Amygdala (tissue), 56 donors: Measurements from ENCODE around the gene AQP12A.
"Not testable (repeated sequence)": the region's sequence is repeated elsewhere in the genome, so short reads cannot be mapped to it uniquely, and the experiment has no call there.

Experiments
- DNase-seq, 56 donors: peaks; one replicate each; lab custom pipeline; 2025; lab: John Stamatoyannopoulos, UW

The AQP12A gene

DNA sequence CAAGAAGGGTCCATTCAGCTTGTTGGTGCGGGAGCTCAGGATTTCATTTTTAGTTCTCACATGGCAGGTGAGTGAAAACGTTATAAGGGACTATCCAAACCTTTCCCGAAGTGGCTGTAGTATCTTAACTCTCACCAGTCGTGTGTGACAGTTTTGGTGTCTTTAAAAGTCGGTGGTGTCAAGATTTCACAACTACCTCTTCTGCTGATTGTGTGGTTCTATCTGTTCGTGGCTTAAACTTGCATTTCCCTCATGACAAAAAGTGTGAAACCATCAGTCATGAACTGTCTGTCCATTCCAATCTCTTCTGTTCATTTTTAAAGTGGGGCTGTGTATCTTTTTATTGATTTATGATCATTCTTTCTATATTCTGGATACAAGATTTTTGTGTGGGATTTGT, 5.2 kb upstream of the AQP12A start:
- no peak for DNase-seq

DNA sequence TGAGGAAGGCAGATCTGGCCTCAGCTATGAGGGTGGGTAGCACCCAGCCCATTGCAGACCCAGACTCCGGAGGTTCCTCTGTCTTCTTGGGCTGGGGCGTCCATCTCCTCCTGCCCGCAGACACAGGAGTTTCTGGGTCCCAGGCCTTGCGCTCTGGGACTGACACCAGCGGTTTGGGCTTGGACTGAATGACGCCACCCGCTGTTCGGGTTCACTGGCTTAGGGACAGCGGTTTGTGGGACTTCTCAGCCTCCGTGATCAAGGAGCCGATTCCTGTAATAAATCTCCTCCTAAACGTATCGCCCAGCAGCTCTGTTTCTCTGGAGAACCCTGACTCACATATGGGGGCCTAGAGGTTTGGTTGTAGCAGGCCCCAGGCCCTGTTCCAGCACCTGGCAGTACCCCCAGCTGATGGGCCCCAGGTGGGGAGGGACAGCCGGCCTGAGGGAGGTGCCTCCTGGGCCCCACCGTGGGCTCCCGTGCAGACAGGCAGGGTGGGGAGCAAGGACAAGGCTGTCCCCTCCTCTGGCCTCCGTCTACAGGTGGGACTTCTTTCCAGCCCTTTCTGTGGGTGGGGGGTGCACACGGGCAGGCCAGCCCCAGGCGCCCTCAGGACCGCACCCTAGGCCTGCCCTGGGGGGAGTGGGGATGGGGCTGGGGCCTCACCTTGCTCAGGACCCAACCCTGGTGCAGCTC, 4.5 kb upstream of the AQP12A start:
- no peak for DNase-seq

- DNase-seq = no peak
Measured at GRCh38 chr2:240687741-240688552, 3.7 kb upstream of the AQP12A start.

GRCh38 chr2:240688553-240688919, 3.1 kb upstream of the AQP12A start:
- no peak for DNase-seq

DNA sequence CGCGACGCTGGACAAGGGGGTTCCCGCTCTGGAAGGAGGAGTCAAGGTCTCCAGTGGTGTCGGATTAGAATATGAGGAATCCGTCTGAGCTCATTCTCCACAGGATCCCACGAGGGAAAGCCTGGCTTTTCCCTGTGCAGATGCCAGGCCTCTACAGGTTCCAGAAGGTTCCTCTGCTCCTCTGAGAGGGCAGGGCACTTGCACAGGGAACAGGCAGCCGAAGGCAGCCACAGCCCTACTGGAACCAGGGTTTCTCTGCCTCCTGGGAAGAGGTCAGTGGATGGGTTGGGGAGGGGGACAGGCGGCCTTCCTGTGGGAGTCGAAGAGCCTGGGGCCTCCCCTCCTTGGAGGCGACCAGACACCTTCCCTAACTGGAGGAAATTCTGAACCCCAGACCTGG, 1.7 kb upstream of the AQP12A start:
- no peak for DNase-seq

GRCh38 chr2:240690421-240691074, 1.1 kb upstream of the AQP12A start:
- DNase-seq = not testable (repeated sequence)

DNA sequence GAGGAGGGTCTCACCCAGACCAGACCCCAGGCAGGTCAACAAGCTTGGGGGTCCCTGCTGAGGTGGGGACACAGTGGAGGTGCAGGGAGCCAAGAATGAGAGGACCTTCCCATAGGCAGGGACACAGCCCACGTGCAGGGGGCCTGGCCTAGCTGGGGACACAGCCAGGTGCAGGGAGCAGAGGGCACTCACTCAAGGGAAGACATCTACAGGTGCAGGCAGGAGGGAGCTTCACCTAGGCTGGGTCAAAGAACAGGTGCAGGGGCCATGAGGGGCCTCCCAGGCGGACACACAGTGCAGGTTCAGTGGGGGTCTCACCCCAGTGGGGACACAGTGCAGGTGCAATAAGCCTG, 615 bp upstream of the AQP12A start:
- not testable (repeated sequence) for DNase-seq

DNA sequence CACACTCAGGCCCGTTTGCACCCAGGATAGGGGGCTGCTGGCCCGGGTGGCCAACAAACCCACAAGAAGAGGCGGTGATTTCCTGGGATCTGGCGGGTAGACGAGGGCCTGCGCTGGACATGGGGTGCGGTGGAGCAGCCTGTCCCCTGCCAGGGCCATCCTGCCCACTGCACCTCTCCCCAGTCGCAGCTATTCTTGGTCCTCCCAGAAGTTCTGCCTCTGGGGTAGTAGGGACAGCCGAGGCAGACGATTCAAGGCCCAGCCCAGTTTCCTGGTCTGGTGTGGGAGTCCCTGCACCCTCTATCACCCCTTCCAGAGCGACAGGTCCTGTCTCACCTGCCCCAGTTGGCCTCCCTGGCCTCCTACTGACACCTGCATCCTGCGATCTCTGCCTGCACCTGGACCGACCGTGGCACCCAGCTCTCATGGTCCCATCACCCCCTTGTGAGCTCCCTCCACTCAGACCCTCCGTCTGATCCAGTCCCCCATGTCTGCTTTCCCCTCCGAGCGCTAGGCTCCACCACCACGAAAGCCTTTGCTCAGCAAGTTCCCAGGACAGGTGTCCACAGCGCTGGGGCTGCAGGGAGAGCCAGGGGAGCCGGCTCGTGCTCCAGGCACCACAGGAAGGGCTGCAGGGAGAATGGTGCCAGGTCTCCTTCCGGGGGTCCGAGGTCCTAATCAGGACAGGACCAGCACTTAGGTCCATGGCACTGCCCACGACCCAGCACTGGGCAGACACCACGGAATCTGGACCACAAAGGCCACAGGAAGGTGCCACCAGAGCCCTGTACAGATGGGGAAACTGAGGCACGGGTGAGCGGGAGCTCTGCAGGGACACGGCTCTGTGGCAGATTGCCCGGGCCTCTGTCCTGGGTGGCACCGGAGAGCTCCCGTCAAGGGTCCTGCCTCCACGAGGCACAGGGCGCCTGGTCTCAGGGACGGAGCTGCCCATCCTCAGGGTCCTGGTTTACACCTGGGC, 1.2 kb downstream of the AQP12A start:
- not testable (repeated sequence) for DNase-seq

GRCh38 chr2:240694304-240694703, 2.6 kb downstream of the AQP12A start:
- not testable (repeated sequence) for DNase-seq

- not testable (repeated sequence) for DNase-seq
Measured at GRCh38 chr2:240695593-240695992, 3.9 kb downstream of the AQP12A start.

DNA sequence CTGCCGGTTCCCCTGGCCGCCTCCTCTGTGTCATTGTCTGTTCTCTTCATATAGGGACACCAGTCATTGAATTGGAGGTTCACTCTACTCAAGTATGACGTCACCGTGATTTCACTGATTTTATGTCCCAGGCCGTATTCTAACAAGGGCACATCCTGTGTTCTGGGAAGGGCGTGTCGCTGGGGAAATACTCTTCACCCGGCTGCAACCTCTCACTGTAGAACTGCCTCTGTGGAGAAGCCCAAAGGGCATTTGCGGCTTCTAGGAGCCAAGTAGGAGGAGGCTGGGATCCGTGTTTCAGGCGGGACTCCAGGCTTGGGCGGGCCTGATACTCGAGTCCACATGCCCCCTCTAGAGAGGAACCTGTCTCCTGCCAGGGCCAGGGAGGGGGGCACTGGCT, 4.8 kb downstream of the AQP12A start:
- not testable (repeated sequence) for DNase-seq

GRCh38 chr2:240698852-240699561, 7.3 kb downstream of the AQP12A start:
- DNase-seq = not testable (repeated sequence)

GRCh38 chr2:240699835-240700234, 8.2 kb downstream of the AQP12A start:
- DNase-seq = not testable (repeated sequence)

DNA sequence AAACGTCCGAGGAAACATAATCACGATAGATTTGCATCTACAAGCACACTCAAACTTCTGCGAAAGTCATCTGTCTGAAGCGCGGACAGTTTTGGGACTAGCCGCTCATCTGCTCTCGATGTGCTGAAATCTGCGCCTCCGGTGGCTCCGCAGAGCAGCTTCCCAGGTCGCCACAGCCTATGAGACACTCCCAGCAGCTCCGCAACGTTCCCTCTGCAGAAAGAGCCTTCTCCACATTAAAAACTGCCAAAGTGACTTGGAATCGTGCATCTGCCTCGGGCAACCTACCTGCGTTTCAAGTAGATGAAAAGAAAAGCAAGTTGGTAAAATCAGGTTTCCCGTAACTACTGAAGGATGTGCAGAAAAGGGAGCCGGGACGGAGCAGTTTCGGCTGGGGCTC, 8.9 kb downstream of the AQP12A start:
- not testable (repeated sequence) for DNase-seq

GRCh38 chr2:240701091-240701735, 9.5 kb downstream of the AQP12A start:
- no peak for DNase-seq

GRCh38 chr2:240701736-240702639, 10.3 kb downstream of the AQP12A start:
- DNase-seq = no peak

DNA sequence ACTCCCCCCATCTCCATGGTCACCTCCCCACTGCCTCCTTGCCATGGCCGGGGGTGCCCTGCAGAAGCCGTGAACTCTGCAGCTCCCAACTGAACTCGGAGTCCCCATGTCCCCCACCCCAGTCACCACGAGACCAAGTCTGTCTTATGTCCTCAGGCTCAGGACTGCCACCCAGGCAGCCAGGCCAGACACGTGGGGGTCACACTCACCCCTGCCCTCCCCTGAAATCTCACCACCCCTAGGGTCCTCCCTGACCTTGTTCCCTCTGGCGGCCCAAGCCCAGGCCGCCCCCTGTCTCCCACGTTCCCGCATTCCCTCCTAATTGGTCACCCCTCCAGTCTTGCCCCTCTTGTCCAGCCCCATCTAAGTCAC, 11.0 kb downstream of the AQP12A start:
- no peak for DNase-seq
